ENCODE results near the gene CAMSAP2. TPM values are rescaled to one million over a fixed set of nuclear protein-coding genes. Genes with fewer than 3 reads are reported as not detected.

Gene CAMSAP2
- polyA plus RNA-seq, 2 of the 4 experiments (the other 2 are of a cell fraction): 17.3 to 28.5 TPM

DNA sequence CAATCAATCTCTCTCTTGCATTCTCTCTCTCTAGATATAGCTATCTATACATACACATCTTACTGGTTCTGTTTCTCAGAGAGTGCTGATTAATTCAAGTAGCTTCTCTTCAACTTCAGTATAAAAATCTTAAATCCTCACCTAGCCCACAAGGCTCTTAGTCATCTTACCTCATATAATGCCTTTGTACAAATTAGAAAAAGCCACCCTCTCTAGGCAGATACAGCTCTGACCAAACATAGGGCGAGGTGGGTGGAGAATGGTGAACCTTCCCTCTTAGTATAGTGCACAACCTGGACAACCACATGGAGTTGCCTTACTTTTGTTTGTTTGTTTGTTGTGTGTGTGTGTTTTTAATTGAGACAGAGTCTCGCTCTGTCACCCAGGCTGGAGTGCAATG, 150.9 kb downstream of the CAMSAP2 start:
- POLR2A ChIA-PET: no interaction called here
- ATAC-seq: no peak
- H3K9me3 ChIP-seq: no peaks in the 10 kb centered on the region
- no peak for DNase-seq (ENCODE audit: low read depth in 1 of 2, low spot score in 1 of 2)
- peaks cover 36% of the 10 kb centered on the region for H3K4me1 ChIP-seq
- H3K4me3 ChIP-seq: no peak overlapping the region
- no peak overlapping the region for H3K4me2 ChIP-seq
- H3K27ac ChIP-seq: peak overlapping the region in 1 of 2 experiments; percentile 100; a peak in 3 of 6 replicates
- WGBS (ENCODE audit: missing lambda C conversion rate): 100% methylated on average over 2 of the region's 2 CpGs
- CTCF ChIA-PET: interaction anchor here (0.8 to 5.8 kb wide), 10 partner anchors 11 to 224 kb away, joined by 3 to 57 read pairs (median 10); no protein-coding TSS in a partner anchor
- no peak for FAIRE-seq
- TF ChIP-seq, protein P1, sequence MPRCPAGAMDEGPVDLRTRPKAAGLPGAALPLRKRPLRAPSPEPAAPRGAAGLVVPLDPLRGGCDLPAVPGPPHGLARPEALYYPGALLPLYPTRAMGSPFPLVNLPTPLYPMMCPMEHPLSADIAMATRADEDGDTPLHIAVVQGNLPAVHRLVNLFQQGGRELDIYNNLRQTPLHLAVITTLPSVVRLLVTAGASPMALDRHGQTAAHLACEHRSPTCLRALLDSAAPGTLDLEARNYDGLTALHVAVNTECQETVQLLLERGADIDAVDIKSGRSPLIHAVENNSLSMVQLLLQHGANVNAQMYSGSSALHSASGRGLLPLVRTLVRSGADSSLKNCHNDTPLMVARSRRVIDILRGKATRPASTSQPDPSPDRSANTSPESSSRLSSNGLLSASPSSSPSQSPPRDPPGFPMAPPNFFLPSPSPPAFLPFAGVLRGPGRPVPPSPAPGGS (IDR thresholded peaks at IDR 0.05): no peak
- no peak for TF ChIP-seq CHD4 (IDR thresholded peaks at IDR 0.05; ENCODE audit: borderline replicate concordance)
- no peak for TF ChIP-seq MAFK (IDR thresholded peaks at IDR 0.05; ENCODE audit: partially characterized antibody)
- TF ChIP-seq, protein P2, sequence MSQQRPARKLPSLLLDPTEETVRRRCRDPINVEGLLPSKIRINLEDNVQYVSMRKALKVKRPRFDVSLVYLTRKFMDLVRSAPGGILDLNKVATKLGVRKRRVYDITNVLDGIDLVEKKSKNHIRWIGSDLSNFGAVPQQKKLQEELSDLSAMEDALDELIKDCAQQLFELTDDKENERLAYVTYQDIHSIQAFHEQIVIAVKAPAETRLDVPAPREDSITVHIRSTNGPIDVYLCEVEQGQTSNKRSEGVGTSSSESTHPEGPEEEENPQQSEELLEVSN (IDR thresholded peaks at IDR 0.05; ENCODE audit: borderline replicate concordance, low read depth): no peak
- no peak for TF ChIP-seq NR3C1 (IDR thresholded peaks at IDR 0.05)
- TF ChIP-seq CBX2 (IDR thresholded peaks at IDR 0.05; ENCODE audit: borderline replicate concordance, low read depth): no peak
- TF ChIP-seq ZFP36 (IDR thresholded peaks at IDR 0.05; ENCODE audit: borderline replicate concordance, partially characterized antibody): no peak
- no peak for TF ChIP-seq ZNF302 (CRISPR knock-in tag; IDR thresholded peaks at IDR 0.05)
- TF ChIP-seq, protein P3, sequence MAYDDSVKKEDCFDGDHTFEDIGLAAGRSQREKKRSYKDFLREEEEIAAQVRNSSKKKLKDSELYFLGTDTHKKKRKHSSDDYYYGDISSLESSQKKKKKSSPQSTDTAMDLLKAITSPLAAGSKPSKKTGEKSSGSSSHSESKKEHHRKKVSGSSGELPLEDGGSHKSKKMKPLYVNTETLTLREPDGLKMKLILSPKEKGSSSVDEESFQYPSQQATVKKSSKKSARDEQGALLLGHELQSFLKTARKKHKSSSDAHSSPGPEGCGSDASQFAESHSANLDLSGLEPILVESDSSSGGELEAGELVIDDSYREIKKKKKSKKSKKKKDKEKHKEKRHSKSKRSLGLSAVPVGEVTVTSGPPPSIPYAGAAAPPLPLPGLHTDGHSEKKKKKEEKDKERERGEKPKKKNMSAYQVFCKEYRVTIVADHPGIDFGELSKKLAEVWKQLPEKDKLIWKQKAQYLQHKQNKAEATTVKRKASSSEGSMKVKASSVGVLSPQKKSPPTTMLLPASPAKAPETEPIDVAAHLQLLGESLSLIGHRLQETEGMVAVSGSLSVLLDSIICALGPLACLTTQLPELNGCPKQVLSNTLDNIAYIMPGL (CRISPR knock-in tag; IDR thresholded peaks at IDR 0.05; ENCODE audit: borderline replicate concordance): no peak
- TF ChIP-seq, protein P4, sequence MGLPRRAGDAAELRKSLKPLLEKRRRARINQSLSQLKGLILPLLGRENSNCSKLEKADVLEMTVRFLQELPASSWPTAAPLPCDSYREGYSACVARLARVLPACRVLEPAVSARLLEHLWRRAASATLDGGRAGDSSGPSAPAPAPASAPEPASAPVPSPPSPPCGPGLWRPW (IDR thresholded peaks at IDR 0.05): no peak

DNA sequence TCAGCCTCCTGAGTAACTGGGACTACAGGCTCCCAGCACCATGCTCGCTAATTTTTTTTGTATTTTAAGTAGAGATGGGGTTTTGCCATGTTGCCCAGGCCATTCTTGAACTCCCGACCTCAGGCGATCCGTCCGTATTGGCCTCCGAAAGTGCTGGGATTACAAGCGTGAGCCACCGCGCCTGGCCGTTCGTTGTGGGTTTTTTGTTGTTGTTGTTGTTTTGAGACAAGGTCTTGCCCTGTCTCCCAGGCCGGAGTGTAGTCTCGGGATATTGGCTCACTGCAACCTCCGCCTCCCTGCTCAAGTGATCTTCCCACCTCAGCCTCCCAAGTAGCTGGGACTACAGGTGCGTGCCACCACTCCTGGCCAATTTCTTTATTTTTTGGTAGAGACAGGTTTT, 151.3 kb downstream of the CAMSAP2 start:
- Histone ChIP-seq H3K4me1 (peaks cover 40% of the 10 kb centered on the region), H3K4me3 (no peak overlapping the region), H3K4me2 (peak overlapping the region; percentile 94; the same call in 2 of the 3 replicates), H3K27ac (peak overlapping the region; percentile 100), H3K9me3 (no peaks in the 10 kb centered on the region)
- no peak for ATAC-seq
- TF ChIP-seq NPAS2 (CRISPR knock-in tag; IDR thresholded peaks at IDR 0.05; ENCODE audit: borderline replicate concordance) (no peak), HDAC2 (IDR thresholded peaks at IDR 0.05) (no peak)
- CTCF ChIA-PET: interaction anchor here (0.9 to 5.8 kb wide), 23 partner anchors 10 to 229 kb away, joined by 3 to 57 read pairs (median 8); no protein-coding TSS in a partner anchor
- POLR2A ChIA-PET: no interaction called here
- DNase-seq (ENCODE audit: low read depth in 1 of 2, low spot score in 1 of 2): no peak
- WGBS (ENCODE audit: missing lambda C conversion rate): 95% methylated on average over 15 of the region's 15 CpGs
- FAIRE-seq: no peak

DNA sequence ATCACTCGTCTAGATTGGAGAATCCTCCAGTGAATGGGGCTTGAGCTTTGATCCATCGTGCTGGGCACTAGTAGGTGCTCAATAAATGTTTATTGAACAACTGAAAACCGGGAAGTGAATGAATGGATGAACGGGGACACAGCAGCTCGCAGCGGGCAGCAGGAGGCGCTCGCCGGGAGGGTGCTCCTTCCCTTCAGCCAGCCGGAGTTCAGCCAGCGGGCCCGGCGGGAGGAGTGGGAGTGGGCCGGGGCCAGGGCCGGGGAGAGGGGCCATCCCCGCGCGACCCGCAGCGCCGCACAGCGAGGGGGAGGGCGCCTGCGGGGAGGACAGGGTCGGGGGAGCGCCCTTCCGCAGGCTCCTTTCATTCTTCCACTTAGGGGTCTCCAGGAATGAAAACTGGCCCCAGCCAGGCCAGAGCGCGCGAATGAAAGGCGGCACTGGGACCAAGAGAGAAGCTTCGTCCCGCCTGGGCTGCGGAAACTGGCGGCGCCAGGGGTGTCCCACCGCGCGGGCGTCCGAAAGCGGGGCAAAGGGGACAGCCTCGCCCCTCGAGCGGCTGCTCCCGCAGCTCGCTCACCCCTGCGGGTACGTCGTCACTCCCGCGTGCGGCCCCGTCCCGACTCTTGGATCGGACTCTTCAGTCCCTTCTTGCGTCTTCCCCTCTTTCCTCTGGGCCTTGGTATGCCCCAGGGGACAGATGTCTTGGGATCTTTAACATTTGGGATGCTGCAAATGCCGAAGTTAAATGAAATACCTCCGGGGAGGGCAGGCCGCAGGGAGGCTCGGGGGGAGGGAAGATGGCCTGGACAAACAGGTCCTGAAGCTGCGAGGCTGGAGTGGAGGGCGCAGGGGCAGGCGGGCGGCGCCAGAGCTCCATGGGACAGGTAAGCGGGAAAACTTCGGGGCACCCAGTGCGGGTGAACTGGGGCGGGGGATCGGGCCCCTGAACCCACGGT, 152.4 kb downstream of the CAMSAP2 start:
- CTCF ChIA-PET: interaction anchor here (0.6 to 5.8 kb wide), 36 partner anchors 9 to 263 kb away, joined by 3 to 57 read pairs (median 5); no protein-coding TSS in a partner anchor
- Histone ChIP-seq H3K9me3 (no peaks in the 10 kb centered on the region), H3K27ac (peak overlapping the region; percentile 100), H3K4me3 (peak overlapping the region; percentile 68), H3K4me1 (peaks cover 51% of the 10 kb centered on the region), H3K4me2 (peak overlapping the region; percentile 94)
- WGBS (ENCODE audit: missing lambda C conversion rate): under 1% methylated on average over 36 of the region's 72 CpGs
- peak; percentile 49 to 68 for ATAC-seq
- FAIRE-seq: peak; percentile 79
- POLR2A ChIA-PET: interaction anchor here (0.6 to 1.7 kb wide), 6 partner anchors 12 to 904 kb away, joined by 3 to 6 read pairs (median 4); partner anchors contain the start of gene DDX59
- DNase-seq (ENCODE audit: low read depth in 1 of 2, low spot score in 1 of 2): peak; percentile 78 to 82
- no peak for TF ChIP-seq ZFP36 (IDR thresholded peaks at IDR 0.05; ENCODE audit: borderline replicate concordance, partially characterized antibody)
- no peak for TF ChIP-seq MAFK (IDR thresholded peaks at IDR 0.05; ENCODE audit: partially characterized antibody)
- no peak for TF ChIP-seq RNF2 (IDR thresholded peaks at IDR 0.05; ENCODE audit: borderline replicate concordance, low read depth)
- TF ChIP-seq, protein P5, sequence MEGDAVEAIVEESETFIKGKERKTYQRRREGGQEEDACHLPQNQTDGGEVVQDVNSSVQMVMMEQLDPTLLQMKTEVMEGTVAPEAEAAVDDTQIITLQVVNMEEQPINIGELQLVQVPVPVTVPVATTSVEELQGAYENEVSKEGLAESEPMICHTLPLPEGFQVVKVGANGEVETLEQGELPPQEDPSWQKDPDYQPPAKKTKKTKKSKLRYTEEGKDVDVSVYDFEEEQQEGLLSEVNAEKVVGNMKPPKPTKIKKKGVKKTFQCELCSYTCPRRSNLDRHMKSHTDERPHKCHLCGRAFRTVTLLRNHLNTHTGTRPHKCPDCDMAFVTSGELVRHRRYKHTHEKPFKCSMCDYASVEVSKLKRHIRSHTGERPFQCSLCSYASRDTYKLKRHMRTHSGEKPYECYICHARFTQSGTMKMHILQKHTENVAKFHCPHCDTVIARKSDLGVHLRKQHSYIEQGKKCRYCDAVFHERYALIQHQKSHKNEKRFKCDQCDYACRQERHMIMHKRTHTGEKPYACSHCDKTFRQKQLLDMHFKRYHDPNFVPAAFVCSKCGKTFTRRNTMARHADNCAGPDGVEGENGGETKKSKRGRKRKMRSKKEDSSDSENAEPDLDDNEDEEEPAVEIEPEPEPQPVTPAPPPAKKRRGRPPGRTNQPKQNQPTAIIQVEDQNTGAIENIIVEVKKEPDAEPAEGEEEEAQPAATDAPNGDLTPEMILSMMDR (IDR thresholded peaks at IDR 0.05): peak; percentile 87
- TF ChIP-seq EHMT2 (IDR thresholded peaks at IDR 0.05; ENCODE audit: low read depth): no peak
- no peak for TF ChIP-seq HOXB13 (CRISPR knock-in tag; IDR thresholded peaks at IDR 0.05; ENCODE audit: low read depth)
- TF ChIP-seq, protein P6, sequence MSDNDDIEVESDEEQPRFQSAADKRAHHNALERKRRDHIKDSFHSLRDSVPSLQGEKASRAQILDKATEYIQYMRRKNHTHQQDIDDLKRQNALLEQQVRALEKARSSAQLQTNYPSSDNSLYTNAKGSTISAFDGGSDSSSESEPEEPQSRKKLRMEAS (IDR thresholded peaks at IDR 0.05): peak; percentile 63
- TF ChIP-seq TFCP2L1 (CRISPR knock-in tag; IDR thresholded peaks at IDR 0.05): no peak
- TF ChIP-seq EHF (CRISPR knock-in tag; IDR thresholded peaks at IDR 0.05): no peak; the same call in 1 of the 2 replicates
- TF ChIP-seq GATA3 (IDR thresholded peaks at IDR 0.05; ENCODE audit: borderline replicate concordance): peak; percentile 71
- no peak for TF ChIP-seq NR3C1 (IDR thresholded peaks at IDR 0.05)
- TF ChIP-seq SREBF2 (IDR thresholded peaks at IDR 0.05): no peak
- no peak for TF ChIP-seq MAZ (IDR thresholded peaks at IDR 0.05; ENCODE audit: borderline replicate concordance, low read depth, low read length)
- no peak for TF ChIP-seq RARB (CRISPR knock-in tag; IDR thresholded peaks at IDR 0.05)
- no peak for TF ChIP-seq NPAS2 (CRISPR knock-in tag; IDR thresholded peaks at IDR 0.05; ENCODE audit: borderline replicate concordance)

All from A549 (cell line).